ENCODE measurements around the gene CPNE8. TPM values are rescaled to one million over a fixed set of nuclear protein-coding genes. Genes with fewer than 3 reads are reported as not detected.

The CPNE8 gene
- total and polyA plus RNA-seq, 2 of the 4 experiments (the other 2 are of a cell fraction) = not detected

DNA sequence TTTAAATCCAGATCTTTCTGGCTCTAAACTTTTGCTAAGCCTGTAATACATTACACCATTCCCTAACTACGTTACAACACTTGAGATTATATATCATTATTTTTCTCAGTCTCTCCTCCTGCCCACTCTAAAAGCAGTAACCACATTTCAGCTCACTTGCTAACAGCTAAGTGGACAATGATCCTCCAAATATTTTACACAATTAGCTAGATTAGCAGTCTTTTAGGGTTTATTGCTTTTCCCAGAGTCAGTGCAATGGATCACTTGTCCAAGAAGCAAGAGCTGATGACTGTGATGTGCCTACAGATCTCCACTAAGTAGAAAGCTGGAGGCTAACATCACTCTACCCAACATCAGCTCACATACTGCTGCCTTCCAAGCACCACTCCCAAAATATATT, 17.6 kb downstream of the CPNE8 start:
- ATAC-seq (ENCODE audit: low read depth) = no peak
- no peak overlapping the region for H3K9ac ChIP-seq (ENCODE audit: low read depth, low read length)
- no peak overlapping the region for H2BK15ac ChIP-seq (ENCODE audit: low read depth, low read length)
- TF ChIP-seq CEBPB (IDR thresholded peaks at IDR 0.05; ENCODE audit: low read depth, low read length) (no peak), POLR2A (IDR thresholded peaks at IDR 0.05; ENCODE audit: low read depth, low read length) (no peak), MAZ (IDR thresholded peaks at IDR 0.05; ENCODE audit: borderline replicate concordance, low read depth, low read length) (no peak), FOS (IDR thresholded peaks at IDR 0.05; ENCODE audit: low read depth, low read length) (no peak), RCOR1 (IDR thresholded peaks at IDR 0.05; ENCODE audit: insufficient replicate concordance, low read length) (no peak), MXI1 (IDR thresholded peaks at IDR 0.05; ENCODE audit: borderline replicate concordance, low read depth, low read length) (no peak)
- TF ChIP-seq, protein P1, sequence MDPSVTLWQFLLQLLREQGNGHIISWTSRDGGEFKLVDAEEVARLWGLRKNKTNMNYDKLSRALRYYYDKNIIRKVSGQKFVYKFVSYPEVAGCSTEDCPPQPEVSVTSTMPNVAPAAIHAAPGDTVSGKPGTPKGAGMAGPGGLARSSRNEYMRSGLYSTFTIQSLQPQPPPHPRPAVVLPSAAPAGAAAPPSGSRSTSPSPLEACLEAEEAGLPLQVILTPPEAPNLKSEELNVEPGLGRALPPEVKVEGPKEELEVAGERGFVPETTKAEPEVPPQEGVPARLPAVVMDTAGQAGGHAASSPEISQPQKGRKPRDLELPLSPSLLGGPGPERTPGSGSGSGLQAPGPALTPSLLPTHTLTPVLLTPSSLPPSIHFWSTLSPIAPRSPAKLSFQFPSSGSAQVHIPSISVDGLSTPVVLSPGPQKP (IDR thresholded peaks at IDR 0.05; ENCODE audit: borderline replicate concordance, low read depth, low read length) = no peak
- TF ChIP-seq, protein P2, sequence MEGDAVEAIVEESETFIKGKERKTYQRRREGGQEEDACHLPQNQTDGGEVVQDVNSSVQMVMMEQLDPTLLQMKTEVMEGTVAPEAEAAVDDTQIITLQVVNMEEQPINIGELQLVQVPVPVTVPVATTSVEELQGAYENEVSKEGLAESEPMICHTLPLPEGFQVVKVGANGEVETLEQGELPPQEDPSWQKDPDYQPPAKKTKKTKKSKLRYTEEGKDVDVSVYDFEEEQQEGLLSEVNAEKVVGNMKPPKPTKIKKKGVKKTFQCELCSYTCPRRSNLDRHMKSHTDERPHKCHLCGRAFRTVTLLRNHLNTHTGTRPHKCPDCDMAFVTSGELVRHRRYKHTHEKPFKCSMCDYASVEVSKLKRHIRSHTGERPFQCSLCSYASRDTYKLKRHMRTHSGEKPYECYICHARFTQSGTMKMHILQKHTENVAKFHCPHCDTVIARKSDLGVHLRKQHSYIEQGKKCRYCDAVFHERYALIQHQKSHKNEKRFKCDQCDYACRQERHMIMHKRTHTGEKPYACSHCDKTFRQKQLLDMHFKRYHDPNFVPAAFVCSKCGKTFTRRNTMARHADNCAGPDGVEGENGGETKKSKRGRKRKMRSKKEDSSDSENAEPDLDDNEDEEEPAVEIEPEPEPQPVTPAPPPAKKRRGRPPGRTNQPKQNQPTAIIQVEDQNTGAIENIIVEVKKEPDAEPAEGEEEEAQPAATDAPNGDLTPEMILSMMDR (conservative IDR thresholded peaks at IDR 0.05; ENCODE audit: low read depth, low read length) = no peak
- no peaks in the 10 kb centered on the region for H3K9me1 ChIP-seq (ENCODE audit: insufficient read depth, low read length)
- H3K79me1 ChIP-seq (ENCODE audit: low read depth in 1 of 2, low read length in 2 of 2) = no peaks in the 10 kb centered on the region
- no peak overlapping the region for H2BK20ac ChIP-seq (ENCODE audit: low read depth, low read length)
- no TSS peak for BruUV-seq (replicated peaks)
- H3K36me3 ChIP-seq (ENCODE audit: control insufficient read depth, insufficient read depth, low read length) = no peaks in the 10 kb centered on the region
- H2AFZ ChIP-seq (replicated peaks; ENCODE audit: low read length, poor library complexity) = no peak overlapping the region
- ChIA-PET POLR2A (ENCODE audit: unreplicated experiment) (no interaction called here), CTCF (no interaction called here)
- H3K4me1 ChIP-seq (ENCODE audit: control insufficient read depth, insufficient read depth, low read length) = no peaks in the 10 kb centered on the region
- H2AK9ac ChIP-seq (replicated peaks; ENCODE audit: low read depth, low read length, poor library complexity) = no peak overlapping the region
- no peak overlapping the region for H3K56ac ChIP-seq (ENCODE audit: extremely low read depth, insufficient read depth, low read length)
- no peak overlapping the region for H2BK120ac ChIP-seq (ENCODE audit: low read depth, low read length)
- DNase-seq = no peak
- WGBS, 2 experiments (ENCODE audit: extremely low coverage in 2 of 2, insufficient read length in 1 of 2) = no CpG with 5 or more reads among the region's 1 CpG
- no peak overlapping the region for H4K91ac ChIP-seq (ENCODE audit: insufficient read depth, low read depth, low read length)
- H3K4me3 ChIP-seq (ENCODE audit: insufficient read depth, low read depth, low read length) = no peak overlapping the region
- H3K23ac ChIP-seq (ENCODE audit: low read depth, low read length) = no peak overlapping the region
- in situ Hi-C loops (cut with MboI; ENCODE audit: low sequenced_read_pairs) = no loop called here
- H3K4me2 ChIP-seq (ENCODE audit: low read depth, low read length) = no peak overlapping the region
- dilution Hi-C loops (cut with HindIII; ENCODE audit: low sequenced_read_pairs, unreplicated experiment) = no loop called here
- H3K4ac ChIP-seq (ENCODE audit: low read depth, low read length) = no peak overlapping the region
- H3K18ac ChIP-seq (ENCODE audit: low read depth, low read length) = no peak overlapping the region
- H3K27me3 ChIP-seq (ENCODE audit: control insufficient read depth, insufficient read depth, low read length) = no peaks in the 10 kb centered on the region
- H2AK5ac ChIP-seq (ENCODE audit: low read depth, low read length) = no peak overlapping the region
- H4K5ac ChIP-seq (ENCODE audit: low read depth, low read length) = no peak overlapping the region
- no peak overlapping the region for H4K8ac ChIP-seq (ENCODE audit: low read depth in 2 of 2, low read length in 2 of 2)
- no peak overlapping the region for H3K27ac ChIP-seq (ENCODE audit: insufficient read depth, low read length)
- peaks cover 10% of the 10 kb centered on the region for H3K9me3 ChIP-seq (ENCODE audit: control insufficient read depth, insufficient read depth, low read length)
- H2BK5ac ChIP-seq (ENCODE audit: low read depth, low read length, poor library complexity, severe bottlenecking) = no peak overlapping the region
- intact Hi-C loops (cut with micrococcal nuclease) = no loop called here
- H3K14ac ChIP-seq (replicated peaks; ENCODE audit: low read depth, low read length) = no peak overlapping the region
- no peaks in the 10 kb centered on the region for H4K20me1 ChIP-seq (ENCODE audit: insufficient read depth, low read length)
